GM12878 (cell line): Measurements from ENCODE around the gene MED10. TPM values are rescaled to one million over a fixed set of nuclear protein-coding genes. Genes with fewer than 3 reads are reported as not detected.

Source experiments
- ATAC-seq: fragments of 200-7000 bp; cut with Tn5 transposase; 3 replicates; pipeline ENCODE4 v1.9.1; 2020; ENCODE audit warnings: mild to moderate bottlenecking, moderate library complexity
- BruUV-seq: library from RNA; stranded (reverse); fragments of 400-500 nt; replicated peaks from 2 replicates; lab custom pipeline; 2021; lab: Mats Ljungman, UMichigan
- CTCF ChIA-PET: fragments of 300-600 bp; sonication (Branson Sonifier 250); formaldehyde crosslinking; extraction: SDS; loops from one replicate; lab custom pipeline; 2021; ENCODE audit warnings: inconsistent platforms; lab: Yijun Ruan, JAX
- POLR2A ChIA-PET: fragments of 350-600 bp; formaldehyde crosslinking; extraction: SDS; loops from one replicate; lab custom pipeline; 2021; ENCODE audit warnings: inconsistent platforms; lab: Charles Lee
- RAD21 ChIA-PET: fragments of 300-600 bp; sonication (Branson Sonifier 250); formaldehyde crosslinking; loops from one replicate; lab custom pipeline; 2023; ENCODE audit warnings: antibody characterized with exemption; ENCODE audit not compliant: unreplicated experiment; lab: Charles Lee
- SMC1A ChIA-PET: fragments of 300-600 bp; sonication (Branson Sonifier 250); formaldehyde crosslinking; loops from one replicate; lab custom pipeline; 2023; ENCODE audit not compliant: unreplicated experiment, uncharacterized antibody; lab: Charles Lee
- DNase-seq: peaks from one replicate; pipeline ENCODE4 v3.0.0-alpha.2; 2011; ENCODE audit warnings: low read depth, low spot score
- FAIRE-seq: peaks from 3 replicates; lab custom pipeline; 2011; peaks lifted over from hg19 to GRCh38; lab: Jason Lieb, UNC
- H2AFZ ChIP-seq: 2 replicates; pipeline ENCODE4 v1.6.0; 2011; ENCODE audit warnings: low read depth, low read length, control low read depth; ENCODE audit not compliant: control insufficient read depth
- H3K27ac ChIP-seq: 2 replicates; pipeline ENCODE4 v1.5.1; 2011; ENCODE audit warnings: control low read depth; ENCODE audit not compliant: control insufficient read depth, insufficient read depth
- H3K27me3 ChIP-seq, 2 experiments: replicated peaks in 1 of 2; 2 replicates each; pipeline versions ENCODE4 v1.6.0 to v1.6.1; 2011; ENCODE audit warnings: low read length in 1 of 2; ENCODE audit not compliant: control insufficient read depth in 2 of 2, insufficient read depth in 2 of 2
- H3K36me3 ChIP-seq, 2 experiments: 2 replicates each; pipeline ENCODE4 v1.5.1; 2011; ENCODE audit warnings: low read length in 1 of 2; ENCODE audit not compliant: control insufficient read depth in 2 of 2, insufficient read depth in 2 of 2
- H3K4me1 ChIP-seq: 2 replicates; pipeline ENCODE4 v1.6.1; 2011; ENCODE audit warnings: mild to moderate bottlenecking, low read length, moderate library complexity, mixed read lengths; ENCODE audit not compliant: control insufficient read depth, insufficient read depth
- H3K4me2 ChIP-seq: 2 replicates; pipeline ENCODE4 v1.6.0; 2011; ENCODE audit warnings: control low read depth; ENCODE audit not compliant: control insufficient read depth, insufficient read depth
- H3K4me3 ChIP-seq: fragments of 200-600 bp; sonication (generic); 2 replicates; pipeline ENCODE4 v1.5.1; 2016
- H3K79me2 ChIP-seq: 2 replicates; pipeline ENCODE4 v1.6.0; 2011; ENCODE audit warnings: low read length; ENCODE audit not compliant: control insufficient read depth, insufficient read depth
- H3K9ac ChIP-seq: 2 replicates; pipeline ENCODE4 v1.8.0; 2011; ENCODE audit warnings: low read length, control low read depth, mixed read lengths; ENCODE audit not compliant: control insufficient read depth, insufficient read depth
- H3K9me3 ChIP-seq: replicated peaks from 3 replicates; pipeline ENCODE4 v1.5.1; 2011; ENCODE audit warnings: mild to moderate bottlenecking, low read length; ENCODE audit not compliant: control insufficient read depth, insufficient read depth
- H4K20me1 ChIP-seq: 2 replicates; pipeline ENCODE4 v1.6.0; 2011; ENCODE audit not compliant: control insufficient read depth, insufficient read depth
- CBFB ChIP-seq: IDR thresholded peaks from 2 replicates; pipeline ENCODE4 v1.6.1; 2016; ENCODE audit warnings: antibody characterized with exemption, low read depth
- CEBPZ ChIP-seq: fragments of 150-350 bp; IDR thresholded peaks from 2 replicates; pipeline ENCODE4 v1.6.1; 2016; ENCODE audit warnings: low read depth, low read length
- DPF2 ChIP-seq: fragments of 450-650 bp; IDR thresholded peaks from 2 replicates; pipeline ENCODE4 v1.6.1; 2017; ENCODE audit warnings: mild to moderate bottlenecking
- FOXM1 ChIP-seq: IDR thresholded peaks from 2 replicates; pipeline ENCODE4 v1.6.1; 2012; ENCODE audit warnings: low read depth, mild to moderate bottlenecking, inconsistent platforms, low read length, moderate library complexity
- KLF5 ChIP-seq: fragments of 450-650 bp; IDR thresholded peaks from 2 replicates; pipeline ENCODE4 v1.6.1; 2014; ENCODE audit warnings: mild to moderate bottlenecking; ENCODE audit not compliant: partially characterized antibody
- NBN ChIP-seq: fragments of 450-650 bp; IDR thresholded peaks from 2 replicates; pipeline ENCODE4 v1.6.1; 2016
- NKRF ChIP-seq: fragments of 450-650 bp; conservative IDR thresholded peaks from 2 replicates; pipeline ENCODE4 v1.6.1; 2017; ENCODE audit warnings: mild to moderate bottlenecking, moderate library complexity
- RAD21 ChIP-seq: IDR thresholded peaks from 2 replicates; pipeline ENCODE4 v1.6.1; 2011; ENCODE audit warnings: mild to moderate bottlenecking, low read depth, low read length, moderate library complexity; ENCODE audit not compliant: insufficient read depth
- RELB ChIP-seq: fragments of 450-650 bp; IDR thresholded peaks from 2 replicates; pipeline ENCODE4 v1.6.1; 2017; ENCODE audit warnings: low read depth, mild to moderate bottlenecking, moderate library complexity
- SMAD5 ChIP-seq: IDR thresholded peaks from 2 replicates; pipeline ENCODE4 v1.6.1; 2016; ENCODE audit warnings: antibody characterized with exemption, low read depth
- TAF1 ChIP-seq: IDR thresholded peaks from 2 replicates; pipeline ENCODE4 v1.6.1; 2011; ENCODE audit warnings: mild to moderate bottlenecking, low read depth, low read length, borderline replicate concordance
- TCF3 ChIP-seq: IDR thresholded peaks from 2 replicates; pipeline ENCODE4 v1.6.1; 2012; ENCODE audit warnings: low read depth, mild to moderate bottlenecking, low read length, borderline replicate concordance; ENCODE audit not compliant: insufficient read depth
- TCF7 ChIP-seq: IDR thresholded peaks from 2 replicates; pipeline ENCODE4 v1.6.1; 2014; ENCODE audit warnings: antibody characterized with exemption, borderline replicate concordance
- YY1 ChIP-seq: IDR thresholded peaks from 2 replicates; pipeline ENCODE4 v1.6.1; 2011; ENCODE audit warnings: low read depth, mild to moderate bottlenecking, low read length
- WGBS: methylation state at CpG from one replicate; pipeline ENCODE4 v1.1.6; 2016; ENCODE audit warnings: low lambda C conversion rate; ENCODE audit not compliant: insufficient replicate concordance, insufficient coverage; ENCODE audit errors: missing lambda C conversion rate; 5-methylcytosine and 5-hydroxymethylcytosine counted together
- in situ Hi-C: fragments of 300-500 bp; cut with MboI; formaldehyde crosslinking; loops from 9 replicates; pipeline ENCODE4 v1.14.3; 2018; ENCODE audit warnings: mixed read lengths
- intact Hi-C: fragments of 100-400 bp; cut with micrococcal nuclease; formaldehyde crosslinking; loops from one replicate; pipeline ENCODE4 v1.14.2; 2022; ENCODE audit not compliant: unreplicated experiment
- polyA plus RNA-seq, 11 experiments: library from polyadenylated mRNA; depleted of rRNA in 4 of 11; unstranded in 6 of 11; stranded (reverse) in 5 of 11; fragments of >200 nt; fragmentation: Nextera tagmentation in 4 of 11; fragmentation: Illumina TruSeq in 1 of 11; extraction: Ambion mirVana in 4 of 11; extraction: Trizol in 1 of 11; gene quantifications; 1 replicate in 1 of 11; 2 replicates in 10 of 11; pipeline versions ENCODE4 v1.2.1 to v1.2.3, GENCODE V29; 2011 to 2016; ENCODE audit warnings: inconsistent platforms in 2 of 11, missing spikeins in 2 of 11, low read depth in 1 of 11
- total RNA-seq, 4 experiments: library from RNA; depleted of rRNA in 3 of 4; stranded (reverse); fragments of >200 nt in 3 of 4; fragmentation: Illumina TruSeq in 1 of 4; extraction: Trizol in 1 of 4; gene quantifications; 2 replicates each; pipeline versions ENCODE4 v1.2.1 to v1.2.3, GENCODE V29; 2013 to 2021

The MED10 gene
- total and polyA plus RNA-seq, 10 of the 15 experiments (the other 5 are each of a cell fraction or from before 2014, with no cell fraction given), result 21.2 to 111 (median 46.6) TPM

GRCh38 chr5:6418679-6419276, 40.4 kb upstream of the MED10 start (continued):
- no peak for TF ChIP-seq TCF3
- no peak for TF ChIP-seq SMAD5
- TF ChIP-seq FOXM1, result no peak
- no peak for TF ChIP-seq CEBPZ
- TF ChIP-seq KLF5, result no peak
- TF ChIP-seq RAD21, result no peak
- no peak for TF ChIP-seq RELB

GRCh38 chr5:6417657-6418056, 39.3 kb upstream of the MED10 start:
- no peaks in the 10 kb centered on the region for H3K9me3 ChIP-seq
- intact Hi-C loops (no loop called here), in situ Hi-C loops (no loop called here)
- no peaks in the 10 kb centered on the region for H4K20me1 ChIP-seq
- no peak for FAIRE-seq
- no peak overlapping the region for H3K9ac ChIP-seq
- H3K79me2 ChIP-seq, result no peaks in the 10 kb centered on the region
- ATAC-seq, result no peak
- no TSS peak for BruUV-seq
- WGBS, result 56% methylated on average over 10 of the region's 10 CpGs
- CTCF ChIA-PET, result interaction anchor here (0.5 to 2.6 kb wide), 2 partner anchors 18 to 141 kb away, joined by 3 to 6 read pairs; no protein-coding TSS in a partner anchor
- no peaks in the 10 kb centered on the region for H3K36me3 ChIP-seq
- POLR2A ChIA-PET, result no interaction called here
- TF ChIP-seq YY1 (no peak), CBFB (no peak), TCF7 (no peak), NBN (no peak), TAF1 (no peak), DPF2 (no peak), NKRF (no peak)
- no peak overlapping the region for H2AFZ ChIP-seq
- no peaks in the 10 kb centered on the region for H3K4me1 ChIP-seq
- no peak for DNase-seq
- SMC1A ChIA-PET, result interaction anchor here (1.6 kb wide), 1 partner anchor 11 kb away, joined by 3 read pairs; no protein-coding TSS in a partner anchor
- H3K4me2 ChIP-seq, result no peak overlapping the region
- H3K27me3 ChIP-seq, result no peaks in the 10 kb centered on the region
- no peak overlapping the region for H3K4me3 ChIP-seq
- H3K27ac ChIP-seq, result no peak overlapping the region
- RAD21 ChIA-PET, result no interaction called here
